Nephron progenitor cell (in vitro differentiated cells): Measurements from ENCODE around the gene MORN4.

Experiments
- DNase-seq: peaks from one replicate; pipeline ENCODE4 v3.0.0; 2021
- H3K27ac Mint-ChIP-seq: 2 replicates; pipeline ENCODE4 v1.8.0; 2021; ENCODE audit warnings: mild to moderate bottlenecking, moderate library complexity, mixed read lengths
- H3K27me3 Mint-ChIP-seq: 2 replicates; pipeline ENCODE4 v1.8.0; 2021; ENCODE audit warnings: mild to moderate bottlenecking, low read depth, mixed read lengths; ENCODE audit not compliant: poor library complexity
- H3K36me3 Mint-ChIP-seq: 2 replicates; pipeline ENCODE4 v1.8.0; 2021; ENCODE audit warnings: low read depth, mixed read lengths
- H3K4me1 Mint-ChIP-seq: 2 replicates; pipeline ENCODE4 v1.8.0; 2021; ENCODE audit warnings: mixed read lengths
- H3K4me3 Mint-ChIP-seq: 2 replicates; pipeline ENCODE4 v1.8.0; 2021; ENCODE audit warnings: mild to moderate bottlenecking, moderate library complexity, mixed read lengths
- H3K9me3 Mint-ChIP-seq: 2 replicates; pipeline ENCODE4 v1.8.0; 2021; ENCODE audit warnings: mild to moderate bottlenecking, moderate library complexity, mixed read lengths
- CTCF ChIP-seq: fragments of 200-600 bp; sonication (generic); IDR thresholded peaks from 2 replicates; pipeline ENCODE4 v1.5.0; 2021; ENCODE audit warnings: antibody characterized with exemption

MORN4 gene

DNA sequence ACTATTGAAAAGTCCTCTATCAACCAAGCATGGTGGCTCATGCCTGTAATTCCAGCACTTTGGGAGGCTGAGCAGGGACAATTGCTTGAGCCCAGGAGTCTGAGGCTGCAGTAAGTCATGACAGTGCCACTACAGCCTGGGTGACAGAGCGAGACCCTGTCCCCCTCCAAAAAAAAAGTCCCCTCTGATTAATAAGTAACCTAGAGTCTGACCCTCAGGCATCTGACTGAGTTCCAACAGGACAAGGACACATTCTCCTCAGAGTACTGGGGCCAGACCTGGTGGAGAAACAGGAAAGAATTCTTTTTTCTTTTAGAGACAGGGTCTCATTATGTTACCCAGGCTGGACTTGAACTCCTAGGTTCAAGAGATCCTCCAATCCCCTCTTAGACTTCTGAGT is 10.0 kb downstream of the MORN4 start:
- no peaks in the 10 kb centered on the region for H3K4me1 Mint-ChIP-seq
- no peak overlapping the region for H3K27ac Mint-ChIP-seq
- TF ChIP-seq CTCF = no peak
- no peak for DNase-seq
- H3K36me3 Mint-ChIP-seq = peaks cover 25% of the 10 kb centered on the region
- H3K4me3 Mint-ChIP-seq = no peak overlapping the region
- no peaks in the 10 kb centered on the region for H3K27me3 Mint-ChIP-seq
- no peaks in the 10 kb centered on the region for H3K9me3 Mint-ChIP-seq

DNA sequence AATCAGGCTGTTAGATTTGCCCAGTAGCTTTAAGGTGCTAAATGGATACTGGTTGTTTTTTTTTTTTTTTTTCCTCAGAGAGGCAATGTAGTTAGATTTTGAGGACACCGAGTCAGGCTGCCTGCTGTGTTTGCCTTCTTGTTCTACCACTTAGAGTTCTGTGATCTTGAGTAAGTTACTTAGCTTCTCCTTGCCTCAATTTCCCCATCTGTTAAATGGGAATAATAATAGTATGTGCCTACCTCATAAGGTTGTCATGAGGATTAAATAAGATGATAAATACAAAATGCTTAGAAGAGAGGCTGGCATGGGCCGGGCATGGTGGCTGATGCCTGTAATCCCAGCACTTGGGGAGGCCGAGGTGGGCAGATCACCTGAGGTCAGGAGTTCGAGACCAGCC is 14.6 kb downstream of the MORN4 start:
- Mint-ChIP-seq H3K27ac (no peak overlapping the region), H3K27me3 (no peaks in the 10 kb centered on the region), H3K4me1 (peaks cover 9% of the 10 kb centered on the region), H3K36me3 (peaks cover 41% of the 10 kb centered on the region), H3K9me3 (no peaks in the 10 kb centered on the region), H3K4me3 (no peak overlapping the region)
- DNase-seq = no peak
- no peak for TF ChIP-seq CTCF

DNA sequence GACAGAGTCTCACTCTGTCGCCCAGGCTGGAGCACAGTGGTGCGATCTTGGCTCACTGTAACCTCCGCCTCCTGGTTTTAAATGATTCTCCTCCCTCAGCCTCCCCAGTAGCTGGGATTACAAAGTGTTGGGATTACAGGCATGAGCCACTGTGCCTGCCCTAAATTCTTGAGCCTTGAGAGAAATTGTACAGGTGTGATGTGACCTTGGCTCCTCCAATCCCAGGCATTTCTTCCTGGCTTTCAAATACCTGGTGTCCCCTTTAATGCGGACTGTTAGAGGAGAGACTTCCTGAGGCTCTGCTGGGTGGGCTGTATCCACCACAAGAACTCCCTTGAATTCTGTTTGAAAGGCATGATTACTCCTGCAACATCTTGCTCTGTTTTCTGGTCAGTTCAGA is 15.0 kb downstream of the MORN4 start:
- Mint-ChIP-seq H3K27ac (no peak overlapping the region), H3K27me3 (no peaks in the 10 kb centered on the region), H3K4me3 (no peak overlapping the region), H3K9me3 (no peaks in the 10 kb centered on the region), H3K36me3 (peaks cover 41% of the 10 kb centered on the region), H3K4me1 (peaks cover 9% of the 10 kb centered on the region)
- DNase-seq = no peak
- TF ChIP-seq CTCF = no peak

GRCh38 chr10:97612386-97612785 is 20.9 kb downstream of the MORN4 start:
- no peak overlapping the region for H3K4me3 Mint-ChIP-seq
- no peaks in the 10 kb centered on the region for H3K27me3 Mint-ChIP-seq
- H3K27ac Mint-ChIP-seq = no peak overlapping the region
- DNase-seq = no peak
- peaks cover 11% of the 10 kb centered on the region for H3K4me1 Mint-ChIP-seq
- peaks cover 24% of the 10 kb centered on the region for H3K36me3 Mint-ChIP-seq
- no peak for TF ChIP-seq CTCF
- no peaks in the 10 kb centered on the region for H3K9me3 Mint-ChIP-seq

DNA sequence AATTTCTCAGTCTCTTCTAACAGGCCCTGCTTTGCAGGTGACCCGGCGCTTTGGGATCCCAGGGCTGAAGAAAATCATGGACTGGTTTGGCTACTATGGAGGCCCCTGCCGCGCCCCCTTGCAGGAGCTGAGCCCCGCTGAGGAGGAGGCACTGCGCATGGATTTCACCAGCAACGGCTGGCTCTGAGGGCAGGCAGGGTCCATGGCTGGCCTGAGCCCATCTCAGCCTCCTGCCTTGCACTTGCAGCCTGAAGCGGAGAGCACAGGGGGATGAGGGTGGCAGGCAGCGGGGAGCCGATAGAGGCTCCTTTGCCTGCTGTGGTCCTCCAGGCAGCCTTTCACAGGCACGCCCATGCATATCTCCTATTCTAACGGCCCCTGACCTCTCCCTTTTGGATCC is 21.8 kb downstream of the MORN4 start:
- Mint-ChIP-seq H3K27ac (peak overlapping the region; percentile 19), H3K27me3 (no peaks in the 10 kb centered on the region), H3K4me3 (no peak overlapping the region), H3K4me1 (peaks cover 16% of the 10 kb centered on the region), H3K9me3 (no peaks in the 10 kb centered on the region), H3K36me3 (peaks cover 15% of the 10 kb centered on the region)
- no peak for DNase-seq
- TF ChIP-seq CTCF = no peak

DNA sequence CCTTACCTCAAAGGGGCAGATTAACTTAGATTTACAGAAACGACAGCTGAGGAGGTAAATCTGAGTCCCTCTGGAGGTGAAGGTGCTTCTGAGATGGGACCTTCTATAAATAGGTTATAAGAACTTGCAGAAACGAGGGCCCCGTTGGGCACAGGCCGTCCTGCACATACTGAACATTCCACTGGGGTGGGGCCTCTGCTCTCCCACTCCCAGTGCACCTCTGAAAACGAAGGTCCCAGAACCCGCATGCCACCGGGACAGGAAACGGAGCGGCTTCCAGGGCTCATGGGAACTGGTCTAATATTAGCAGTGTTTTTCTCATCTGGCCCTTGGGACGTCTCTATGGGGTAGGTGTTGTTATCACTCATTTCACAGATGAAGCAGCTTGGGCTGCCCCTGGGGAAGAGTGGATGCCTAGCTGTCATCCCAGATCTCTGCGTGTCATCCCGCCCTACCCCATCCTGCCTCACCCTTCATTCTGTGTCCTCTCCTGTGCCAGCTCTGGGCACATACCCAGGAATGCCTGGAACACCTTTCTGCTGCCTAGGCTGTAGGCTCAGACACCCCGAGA is 24.2 kb downstream of the MORN4 start:
- H3K4me1 Mint-ChIP-seq = peaks cover 6% of the 10 kb centered on the region
- no peak for TF ChIP-seq CTCF
- no peaks in the 10 kb centered on the region for H3K9me3 Mint-ChIP-seq
- no peak overlapping the region for H3K4me3 Mint-ChIP-seq
- H3K27me3 Mint-ChIP-seq = no peaks in the 10 kb centered on the region
- no peaks in the 10 kb centered on the region for H3K36me3 Mint-ChIP-seq
- H3K27ac Mint-ChIP-seq = peak overlapping the region; percentile 76
- DNase-seq = no peak
